Pancreas (tissue), 10 donors: ENCODE measurements around the gene PPIA. TPM values are rescaled to one million over a fixed set of nuclear protein-coding genes. Genes with fewer than 3 reads are reported as not detected.

Source experiments
- ATAC-seq, 4 donors: fragments of 200-7000 bp; cut with Tn5 transposase; one replicate each; pipeline versions ENCODE4 v1.8.0 to v1.9.1; 2020; ENCODE audit warnings: mild to moderate bottlenecking in 4 of 4, moderate library complexity in 4 of 4
- DNase-seq, 6 donors: peaks; one replicate each; pipeline ENCODE4 v3.0.0-alpha.2; 2020
- FAIRE-seq: peaks from 2 replicates; lab custom pipeline; 2012; peaks lifted over from hg19 to GRCh38; lab: Jason Lieb, UNC
- H3K27ac ChIP-seq, 4 donors: fragments of 200-600 bp; sonication (generic); 1 replicate in 3 of 4; 2 replicates in 1 of 4; pipeline versions ENCODE4 v1.5.0 to v1.8.0; 2020
- H3K27me3 ChIP-seq, 4 donors: fragments of 200-600 bp; one replicate each; pipeline ENCODE4 v1.8.0; 2021
- H3K36me3 ChIP-seq, 3 donors: fragments of 200-600 bp; sonication (generic) in 1 of 3; one replicate each; pipeline versions ENCODE4 v1.5.0 to v1.8.0; 2020 to 2021
- H3K4me1 ChIP-seq, 3 donors: fragments of 200-600 bp; one replicate each; pipeline ENCODE4 v1.8.0; 2021
- H3K4me3 ChIP-seq, 4 donors: fragments of 200-600 bp; sonication (generic) in 2 of 4; one replicate each; pipeline versions ENCODE4 v1.5.0 to v1.8.0; 2020 to 2021
- H3K9me3 ChIP-seq, 4 donors: fragments of 200-600 bp; one replicate each; pipeline ENCODE4 v1.8.0; 2021
- WGBS, 2 donors: extraction: QIAGEN DNeasy Blood & Tissue Kit; methylation state at CpG; one replicate each; pipeline ENCODE4 v1.1.7; 2013; 5-methylcytosine and 5-hydroxymethylcytosine counted together
- intact Hi-C, 3 donors: fragments of 100-400 bp; cut with DNase I; formaldehyde crosslinking; loops; one replicate each; pipeline versions ENCODE4 v1.11.1 to v1.14.2; 2022
- polyA plus RNA-seq, 2 donors: library from polyadenylated mRNA; stranded (reverse); fragments of 200-250 nt; gene quantifications; one replicate each; pipeline ENCODE4 v1.2.3, GENCODE V29; 2013
- total RNA-seq, 6 donors: library from RNA; stranded (reverse); fragmentation: NEBNext Ultra II Directional in 4 of 6; extraction: Animal tissue kit (Norgen Biotek cat#: 25700) in 4 of 6; gene quantifications; one replicate each; pipeline versions ENCODE4 v1.2.1 to v1.2.4, GENCODE V29; 2021 to 2023
- TF ChIP-seq, protein P1 (sequence below), 4 donors: fragments of 200-600 bp; sonication (generic) in 3 of 4; IDR thresholded peaks; one replicate each; pipeline versions ENCODE4 v1.5.0 to v1.8.0; 2021; ENCODE audit warnings: antibody characterized with exemption in 4 of 4
- donor health status: healthy with polysubstance abuse.
- donor health status: DM: no; HTN: no; CAD: no; lungs with moderate emphysema.
- donor health status: DM: no; HTN: no; CAD: no.
- donor health status: control.
- donor health status: control.
- donor health status: Bipolar disorder and iron deficiency.
- donor health status: DM: yes; HTN: yes; CAD: no.
- donor health status: DM: no; HTN: no; CAD: no.
- donor health status: DM: no; HTN: no; CAD: no.
- donor health status: DM: yes; HTN: yes; CAD: no.

The PPIA gene
- total RNA-seq, result 100 to 1,000 TPM; 281 to 533 (median 512) TPM
- 1,000 to 10,000 TPM; 1,017 to 1,024 TPM for polyA plus RNA-seq

DNA sequence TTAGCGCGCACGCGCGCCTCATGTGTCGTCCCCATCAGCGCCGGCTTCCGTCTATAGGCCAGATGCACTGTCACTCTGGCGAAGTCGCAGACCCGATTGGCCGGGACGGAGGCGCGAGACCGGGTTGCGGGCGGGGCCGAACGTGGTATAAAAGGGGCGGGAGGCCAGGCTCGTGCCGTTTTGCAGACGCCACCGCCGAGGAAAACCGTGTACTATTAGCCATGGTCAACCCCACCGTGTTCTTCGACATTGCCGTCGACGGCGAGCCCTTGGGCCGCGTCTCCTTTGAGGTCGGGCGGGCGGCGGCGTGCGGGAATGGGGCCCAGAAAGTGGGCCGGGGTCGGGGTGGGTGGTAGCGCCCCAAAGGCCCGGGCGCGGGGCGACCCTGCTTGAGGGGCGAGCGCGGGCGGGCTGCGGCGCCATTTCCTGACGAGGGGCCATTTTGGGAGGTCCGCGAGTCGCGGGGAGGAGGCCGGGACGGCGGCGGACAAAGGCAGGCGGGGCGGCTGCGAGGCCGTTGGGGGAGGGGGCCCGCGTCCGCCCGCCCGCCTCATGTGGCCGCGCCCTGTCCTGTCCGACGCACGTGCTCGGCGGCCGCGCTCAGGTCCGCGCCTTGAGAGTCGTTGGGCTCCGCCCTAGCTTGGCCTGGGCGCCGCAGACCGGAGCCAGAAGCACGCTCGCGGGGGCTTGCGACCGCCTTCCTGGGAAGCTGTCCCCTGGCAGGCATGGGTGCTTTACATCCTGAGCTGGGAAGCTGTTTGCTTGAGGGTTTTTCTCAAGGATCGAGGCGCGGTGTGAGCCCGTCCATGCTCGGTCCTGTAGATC lies at the start of gene PPIA:
PPIA (plus strand) TSS at position 178 of the 825 bp plus-strand sequence; CDS start at position 222, 44 bp downstream.
- H3K4me1 ChIP-seq, result peaks cover 11 to 18% (median 13%) of the 10 kb centered on the region in 3 donors
- ATAC-seq (peak; percentile 89 to 96 (median 91)), FAIRE-seq (no peak), DNase-seq (peak; percentile 98 to 100 (median 99))
- H3K27ac ChIP-seq, result peak within 1 kb of the TSS; percentile 97 to 99 (median 99)
- WGBS, 2 donors, result 0% methylated on average over 89 to 99 of the region's 99 CpGs
- TF ChIP-seq, protein P1, sequence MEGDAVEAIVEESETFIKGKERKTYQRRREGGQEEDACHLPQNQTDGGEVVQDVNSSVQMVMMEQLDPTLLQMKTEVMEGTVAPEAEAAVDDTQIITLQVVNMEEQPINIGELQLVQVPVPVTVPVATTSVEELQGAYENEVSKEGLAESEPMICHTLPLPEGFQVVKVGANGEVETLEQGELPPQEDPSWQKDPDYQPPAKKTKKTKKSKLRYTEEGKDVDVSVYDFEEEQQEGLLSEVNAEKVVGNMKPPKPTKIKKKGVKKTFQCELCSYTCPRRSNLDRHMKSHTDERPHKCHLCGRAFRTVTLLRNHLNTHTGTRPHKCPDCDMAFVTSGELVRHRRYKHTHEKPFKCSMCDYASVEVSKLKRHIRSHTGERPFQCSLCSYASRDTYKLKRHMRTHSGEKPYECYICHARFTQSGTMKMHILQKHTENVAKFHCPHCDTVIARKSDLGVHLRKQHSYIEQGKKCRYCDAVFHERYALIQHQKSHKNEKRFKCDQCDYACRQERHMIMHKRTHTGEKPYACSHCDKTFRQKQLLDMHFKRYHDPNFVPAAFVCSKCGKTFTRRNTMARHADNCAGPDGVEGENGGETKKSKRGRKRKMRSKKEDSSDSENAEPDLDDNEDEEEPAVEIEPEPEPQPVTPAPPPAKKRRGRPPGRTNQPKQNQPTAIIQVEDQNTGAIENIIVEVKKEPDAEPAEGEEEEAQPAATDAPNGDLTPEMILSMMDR (IDR thresholded peaks at IDR 0.05), result no peak
- H3K9me3 ChIP-seq, result no peaks in the 10 kb centered on the region
- no peaks in the 10 kb centered on the region for H3K27me3 ChIP-seq
- peaks cover 6 to 22% (median 16%) of the 10 kb centered on the region in 3 donors for H3K36me3 ChIP-seq
- peak within 1 kb of the TSS; percentile 56 to 71 (median 60) for H3K4me3 ChIP-seq
- intact Hi-C loops, result no loop called here

DNA sequence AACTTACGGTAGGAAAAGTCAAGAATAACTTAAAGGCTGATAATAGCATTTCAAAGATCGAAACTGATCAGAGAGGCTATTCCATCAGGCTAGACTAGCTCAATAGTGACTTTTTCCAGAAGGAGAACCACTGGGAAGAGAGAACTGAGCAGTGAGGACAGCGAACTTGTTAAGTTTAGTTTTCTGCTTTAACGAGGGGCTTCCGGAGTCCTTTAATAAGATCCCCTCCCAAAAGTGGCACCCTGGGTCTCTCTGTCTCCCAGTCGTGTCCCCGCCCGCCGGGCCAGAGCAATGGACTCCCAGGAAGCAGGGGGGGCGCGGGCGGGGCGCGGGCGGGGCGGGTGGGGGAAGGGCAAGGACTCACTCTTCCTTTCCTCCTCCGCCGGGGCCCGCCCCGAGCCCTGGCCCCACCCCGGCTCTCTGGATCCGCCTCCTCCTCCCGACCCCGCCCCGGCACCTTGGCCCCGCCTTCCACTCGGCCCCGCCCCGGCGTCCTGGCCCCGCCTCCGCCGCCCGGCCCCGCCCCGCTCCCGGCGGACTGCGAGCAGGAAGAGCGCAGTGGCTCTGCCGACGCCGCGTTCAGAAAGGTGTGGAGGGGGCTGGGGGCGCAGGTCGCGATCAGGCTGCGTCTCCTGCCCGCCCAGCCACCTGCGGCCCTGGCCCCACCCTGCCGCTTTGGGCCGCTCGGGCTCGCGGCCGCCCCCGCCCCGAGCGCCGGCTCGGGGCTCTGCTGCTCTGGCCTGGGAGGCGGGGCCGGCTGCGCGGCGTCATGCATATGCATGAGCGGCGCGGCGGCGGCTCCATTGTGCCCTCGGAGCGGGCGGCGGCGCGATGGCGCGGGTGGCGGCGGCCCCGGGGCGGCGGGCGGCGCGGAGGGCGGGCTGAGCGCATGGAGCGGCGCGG lies 48.2 kb upstream of the PPIA start, which contains the start of gene ZMIZ2:
ZMIZ2 (plus strand) TSS at position 803 of the 903 bp plus-strand sequence. CDS start 7,403 bp downstream, outside the sequence.
- WGBS, 2 donors, result 0 to 1% methylated on average over 41 to 92 of the region's 92 CpGs
- H3K27me3 ChIP-seq, result no peaks in the 10 kb centered on the region
- H3K27ac ChIP-seq, result peak within 1 kb of the TSS; percentile 93 to 98 (median 96)
- DNase-seq (peak; percentile 88 to 99 (median 94)), FAIRE-seq (no peak), ATAC-seq (peak; percentile 96 to 99 (median 98))
- intact Hi-C loops, result no loop called here
- H3K4me3 ChIP-seq, result peak within 1 kb of the TSS; percentile 59 to 97 (median 74)
- TF ChIP-seq, protein P1 (IDR thresholded peaks at IDR 0.05), result no peak
- H3K36me3 ChIP-seq, result no peaks in the 10 kb centered on the region
- H3K4me1 ChIP-seq, result peaks cover 0 to 21% (median 6%) of the 10 kb centered on the region in 3 donors
- no peaks in the 10 kb centered on the region for H3K9me3 ChIP-seq

DNA sequence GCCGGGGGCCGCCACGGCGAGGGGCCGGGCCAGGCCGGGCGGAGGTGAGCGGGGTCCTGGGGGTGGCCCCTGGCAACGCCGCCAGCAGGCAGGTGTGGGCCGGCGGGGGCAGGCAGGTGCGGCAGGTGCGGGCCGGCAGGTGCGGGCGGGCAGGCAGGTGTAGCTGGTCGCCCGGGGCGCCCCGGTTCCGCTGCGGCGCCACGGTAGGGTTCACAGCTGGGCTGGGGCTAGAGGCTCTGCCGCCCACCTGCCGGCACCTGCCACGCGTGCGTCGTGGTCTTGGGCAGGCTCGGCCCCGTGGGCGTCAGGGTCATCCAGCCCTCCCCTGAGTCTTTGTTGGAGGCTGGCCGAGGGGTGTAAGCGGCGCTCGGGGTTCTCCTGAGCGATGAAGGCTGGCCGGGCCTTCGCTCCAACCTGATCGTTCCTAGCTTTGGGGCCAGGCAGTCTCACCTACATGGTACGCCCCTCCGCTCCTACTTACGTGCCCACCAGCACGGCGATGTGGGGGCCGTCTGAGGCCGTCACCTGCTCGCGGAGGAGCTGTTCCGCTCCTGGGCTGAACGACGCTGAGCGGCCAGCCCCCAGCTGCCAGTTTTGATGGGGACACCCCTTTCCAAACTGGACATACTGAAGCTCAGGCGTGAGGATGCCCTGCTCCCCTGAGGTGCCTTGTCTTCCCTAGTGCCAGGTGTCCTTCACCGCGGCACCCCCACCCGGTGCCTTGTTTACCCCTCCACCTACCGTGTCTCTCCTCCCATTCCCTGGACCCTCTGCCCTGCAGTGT lies 47.3 kb upstream of the PPIA start:
- intact Hi-C loops, result no loop called here
- H3K4me1 ChIP-seq, result peaks cover 0 to 21% (median 6%) of the 10 kb centered on the region in 3 donors
- 1% methylated on average over 37 to 60 of the region's 60 CpGs for WGBS, 2 donors
- no peaks in the 10 kb centered on the region for H3K9me3 ChIP-seq
- peak overlapping the region; percentile 59 to 97 (median 74) for H3K4me3 ChIP-seq
- DNase-seq (peak in 2 of 6 donors; percentile 40 to 84), FAIRE-seq (no peak), ATAC-seq (peak; percentile 4 to 21 (median 9))
- H3K27ac ChIP-seq, result peak overlapping the region; percentile 44 to 58 (median 51)
- H3K27me3 ChIP-seq, result no peaks in the 10 kb centered on the region
- no peaks in the 10 kb centered on the region for H3K36me3 ChIP-seq
- TF ChIP-seq, protein P1 (IDR thresholded peaks at IDR 0.05), result no peak

DNA sequence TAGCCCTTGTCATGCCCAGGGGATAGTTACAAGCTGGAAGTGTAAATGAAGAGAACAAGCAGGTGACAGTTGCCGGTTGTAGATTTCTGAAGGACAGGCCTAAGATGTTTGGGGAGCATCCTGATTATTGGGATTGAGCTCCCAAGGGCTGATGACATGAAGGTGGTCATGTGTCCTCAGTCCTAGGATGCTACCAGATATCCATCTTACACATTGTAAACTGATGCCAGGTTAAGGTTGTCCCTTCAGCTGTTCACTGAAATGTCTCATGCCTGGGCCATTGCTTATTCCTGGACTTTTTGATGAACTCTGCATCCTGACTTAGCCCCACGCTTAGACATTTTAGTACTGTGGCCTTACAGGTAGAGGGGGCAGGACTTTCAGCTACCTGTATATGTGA lies 46.5 kb upstream of the PPIA start:
- H3K36me3 ChIP-seq, result no peaks in the 10 kb centered on the region
- FAIRE-seq, result no peak
- no peaks in the 10 kb centered on the region for H3K27me3 ChIP-seq
- peaks cover 0 to 21% (median 6%) of the 10 kb centered on the region in 3 donors for H3K4me1 ChIP-seq
- H3K4me3 ChIP-seq, result peak overlapping the region in 2 of 4 donors; percentile 86 to 97
- H3K9me3 ChIP-seq, result no peaks in the 10 kb centered on the region
- no peak for DNase-seq
- intact Hi-C loops, result no loop called here
- TF ChIP-seq, protein P1 (IDR thresholded peaks at IDR 0.05), result no peak
- no peak for ATAC-seq
- WGBS, 2 donors, result 62 to 73% methylated on average over 2 of the region's 2 CpGs
- peak overlapping the region in 2 of 4 donors; percentile 10 to 50 for H3K27ac ChIP-seq
